ENCODE results near the gene CD84. TPM values are rescaled to one million over a fixed set of nuclear protein-coding genes. Genes with fewer than 3 reads are reported as not detected.
A peak's percentile ranks its signal among the peaks of the same experiment; 100 is the strongest.
"Not testable (repeated sequence)": the region's sequence is repeated elsewhere in the genome, so short reads cannot be mapped to it uniquely, and the experiment has no call there.

Gene CD84
- total RNA-seq, 1 experiment from 2014 or later = not detected

DNA sequence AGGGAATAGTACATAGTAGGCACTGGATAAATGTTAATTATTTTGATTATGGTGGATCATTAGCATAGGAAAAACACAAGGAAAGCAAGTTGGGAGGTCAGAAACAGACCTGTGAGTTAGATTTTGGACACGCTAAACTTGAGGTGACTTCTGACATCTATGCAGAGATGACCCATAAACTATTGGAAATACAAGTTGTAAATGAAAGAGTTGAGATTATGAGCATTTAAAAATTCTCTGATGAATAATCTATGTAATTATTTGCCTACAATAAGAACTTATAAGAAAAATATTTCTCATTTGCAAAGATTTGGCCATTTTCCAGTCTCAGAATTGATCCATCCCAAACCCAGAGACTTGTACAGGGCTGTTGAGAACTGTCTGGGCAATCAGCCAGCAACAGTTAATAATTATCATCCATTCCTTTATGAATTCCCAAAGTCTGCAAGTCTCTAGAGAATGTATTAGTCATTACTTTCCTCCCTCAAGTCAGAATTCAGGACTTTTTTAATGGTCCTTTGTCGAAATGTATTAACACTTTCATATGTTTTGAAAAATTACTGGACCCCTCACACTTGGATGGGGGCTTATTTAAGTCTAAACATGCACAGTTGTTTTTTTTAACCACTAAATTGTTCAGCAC, 36.9 kb downstream of the CD84 start:
- no peak for DNase-seq (ENCODE audit: low spot score)

DNA sequence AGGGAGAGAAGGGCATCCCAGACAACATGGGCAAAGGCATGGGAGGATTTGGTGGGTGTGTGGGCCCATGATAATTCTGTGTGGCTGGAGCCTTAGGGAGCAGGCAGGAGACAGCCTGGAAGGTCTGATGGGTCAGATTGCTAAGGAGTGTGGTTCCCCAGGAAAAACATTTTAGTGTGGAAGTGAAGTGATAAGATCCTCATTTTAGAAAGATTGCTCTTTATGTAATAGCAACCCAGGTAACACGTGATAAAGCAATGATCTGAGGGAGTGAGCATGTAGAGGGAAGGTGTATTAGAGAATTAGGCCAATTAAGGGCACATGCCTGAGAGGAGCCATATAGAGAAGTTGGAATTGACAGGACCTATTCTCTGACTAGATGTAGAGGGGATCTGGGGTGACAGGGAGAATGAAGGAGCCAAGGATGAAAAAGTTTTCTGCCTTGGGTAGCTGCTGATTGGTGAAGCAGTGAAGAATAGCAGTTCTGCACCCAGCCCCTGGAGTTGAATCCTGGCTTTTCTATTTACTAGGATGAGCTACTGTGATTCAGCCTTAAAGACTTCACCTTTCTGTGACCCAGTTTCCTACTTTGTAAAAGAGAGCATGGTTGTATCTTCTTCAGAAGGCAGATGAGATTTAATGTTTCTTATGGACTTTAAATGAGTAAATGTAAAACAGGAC, 37.5 kb downstream of the CD84 start:
- DNase-seq (ENCODE audit: low spot score) = no peak

DNA sequence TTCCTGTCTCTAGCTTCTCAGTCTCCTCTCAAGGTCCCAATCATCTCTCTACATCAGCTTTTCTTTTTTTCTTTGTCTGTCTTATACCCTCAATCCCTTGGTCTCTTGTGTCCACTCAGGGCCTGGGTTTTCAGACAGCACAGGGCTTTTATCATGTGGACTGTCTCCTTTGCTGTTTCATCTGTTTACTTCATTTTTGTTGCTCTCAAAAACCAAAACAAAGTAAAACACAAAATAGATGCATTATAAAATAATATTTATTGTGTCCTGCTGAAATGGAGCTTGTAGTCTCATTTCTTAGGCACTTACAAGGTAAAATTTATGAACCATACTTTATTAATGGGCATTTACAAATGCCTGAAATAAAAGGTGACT, 38.5 kb downstream of the CD84 start:
- no peak for DNase-seq (ENCODE audit: low spot score)

DNA sequence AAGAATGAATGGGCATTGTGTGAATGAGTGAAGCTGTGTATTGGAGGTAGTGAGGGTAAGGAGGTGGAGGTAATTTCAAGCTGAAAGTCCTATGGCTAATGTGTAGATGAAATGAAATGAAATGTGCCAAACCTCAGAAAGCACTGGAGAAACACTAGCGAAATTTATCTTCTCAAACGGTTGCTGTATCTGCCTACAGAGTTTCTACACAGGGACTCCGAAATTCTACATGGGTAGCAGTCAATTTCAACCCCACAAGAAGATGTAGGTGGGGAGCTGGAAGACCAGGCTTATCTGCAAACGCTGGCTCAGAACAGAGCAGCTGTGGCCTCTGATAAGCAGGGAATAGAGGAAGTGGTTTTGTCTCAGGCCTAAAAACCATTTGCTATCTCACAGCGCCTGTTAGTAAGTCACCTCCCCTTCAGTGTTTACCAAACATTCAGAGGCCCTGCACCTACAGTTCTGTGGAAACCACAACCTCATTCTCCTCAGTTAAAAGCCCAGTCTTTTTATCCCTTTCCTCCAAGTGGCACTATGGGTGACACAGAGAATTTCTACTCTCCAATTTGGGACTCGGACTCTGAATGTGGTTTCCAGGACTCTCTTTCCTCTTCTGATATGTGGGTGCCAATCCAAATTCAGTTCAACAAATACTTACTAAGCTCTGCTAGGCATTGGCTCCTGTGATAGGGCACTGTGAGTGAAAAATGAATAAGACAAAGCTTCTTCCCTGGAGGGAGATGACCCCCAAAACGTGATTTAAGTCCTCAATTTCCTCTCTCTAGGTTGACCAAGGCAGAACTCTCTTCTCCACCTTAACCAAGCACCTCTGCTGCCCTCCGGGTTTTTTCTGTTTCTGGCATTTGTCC, 39.1 kb downstream of the CD84 start:
- DNase-seq (ENCODE audit: low spot score) = peak; percentile 78

DNA sequence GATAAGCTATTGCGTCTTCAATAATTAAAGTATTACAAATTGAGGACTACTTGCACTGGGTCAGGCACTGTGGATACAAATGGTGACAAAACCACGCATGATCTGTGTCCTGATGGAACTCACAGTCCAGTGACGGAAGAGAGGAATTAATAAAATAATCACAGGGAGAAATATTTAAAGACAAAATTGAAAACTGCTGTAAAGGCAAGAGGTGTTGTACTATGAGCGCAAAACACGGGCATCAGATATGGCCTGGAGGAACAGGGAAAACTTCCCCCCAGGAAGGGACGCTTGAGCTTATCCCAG, 39.7 kb downstream of the CD84 start:
- DNase-seq (ENCODE audit: low spot score) = no peak

DNA sequence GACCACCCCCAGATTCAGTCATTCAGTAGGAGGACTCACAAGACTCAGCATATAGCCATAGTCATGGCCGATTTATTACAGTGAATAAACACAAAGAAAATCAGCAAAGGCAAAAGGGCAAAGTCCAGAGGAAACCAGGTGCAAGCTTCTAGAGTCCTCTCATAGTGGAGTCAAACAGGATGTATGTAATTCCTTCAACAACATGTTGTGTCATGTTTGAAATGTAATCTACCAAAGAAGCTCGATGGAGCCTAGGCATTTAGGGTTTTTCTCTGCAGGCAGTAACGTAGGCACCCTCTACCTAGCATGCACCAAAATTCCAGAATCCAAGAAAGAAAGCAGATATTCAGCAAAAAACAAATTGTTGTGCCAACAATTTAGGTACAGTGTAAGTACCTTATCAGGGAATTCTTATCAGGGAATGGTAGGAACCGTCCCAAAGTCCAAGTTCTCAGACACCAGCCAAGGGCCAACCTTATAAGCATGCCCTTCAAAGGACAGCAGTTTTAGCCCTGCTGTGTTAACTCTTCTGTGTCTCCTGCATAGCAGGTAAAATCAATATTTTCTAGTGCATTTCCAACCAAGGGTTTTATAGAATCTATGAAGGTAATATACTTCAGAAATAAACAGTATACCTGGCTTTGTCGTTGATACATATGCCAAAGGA, 40.2 kb downstream of the CD84 start:
- no peak for DNase-seq (ENCODE audit: low spot score)

DNA sequence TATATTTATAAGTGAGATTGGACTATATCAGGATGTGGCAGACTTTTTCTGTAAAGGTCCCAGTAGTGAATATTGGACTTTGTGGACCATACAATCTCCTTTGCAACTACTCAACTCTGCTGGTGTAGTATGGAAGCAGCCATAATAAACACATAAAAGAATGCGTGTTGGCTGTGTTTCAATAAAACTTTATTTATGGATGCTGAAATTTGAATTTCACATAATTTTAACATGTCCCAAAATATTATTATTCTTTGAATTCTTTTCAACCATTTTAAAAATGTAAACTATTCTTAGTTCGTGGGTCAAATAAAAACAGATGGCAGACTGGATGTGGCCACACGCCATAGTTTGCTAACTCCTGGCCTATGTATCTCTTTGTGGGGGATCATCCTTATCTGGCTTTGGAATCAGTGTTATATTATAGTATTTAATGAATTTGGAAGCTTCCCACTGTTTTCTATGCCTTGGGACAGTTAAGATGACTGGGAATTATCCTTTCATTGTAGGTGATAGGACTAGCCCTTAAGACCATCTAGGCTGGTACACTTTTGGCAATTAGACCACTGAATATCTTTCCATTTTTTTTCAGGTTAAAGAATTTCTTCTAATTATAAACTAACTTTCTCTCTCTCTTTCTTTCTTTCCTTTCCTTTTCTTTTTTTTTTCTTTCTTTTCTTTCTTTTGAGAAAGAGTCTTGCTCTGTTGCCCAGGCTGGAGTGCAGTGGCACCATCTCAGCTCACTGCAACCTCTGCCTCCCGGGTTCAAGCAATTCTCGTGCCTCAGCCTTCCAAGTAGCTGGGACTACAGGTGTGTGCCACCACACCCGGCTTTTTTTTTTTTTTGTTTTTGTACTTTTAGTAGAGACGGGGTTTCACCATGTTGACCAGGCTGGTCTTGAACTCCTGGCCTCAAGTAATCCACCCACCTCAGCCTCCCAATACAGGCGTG, 41.3 kb downstream of the CD84 start:
- no peak for DNase-seq (ENCODE audit: low spot score)

DNA sequence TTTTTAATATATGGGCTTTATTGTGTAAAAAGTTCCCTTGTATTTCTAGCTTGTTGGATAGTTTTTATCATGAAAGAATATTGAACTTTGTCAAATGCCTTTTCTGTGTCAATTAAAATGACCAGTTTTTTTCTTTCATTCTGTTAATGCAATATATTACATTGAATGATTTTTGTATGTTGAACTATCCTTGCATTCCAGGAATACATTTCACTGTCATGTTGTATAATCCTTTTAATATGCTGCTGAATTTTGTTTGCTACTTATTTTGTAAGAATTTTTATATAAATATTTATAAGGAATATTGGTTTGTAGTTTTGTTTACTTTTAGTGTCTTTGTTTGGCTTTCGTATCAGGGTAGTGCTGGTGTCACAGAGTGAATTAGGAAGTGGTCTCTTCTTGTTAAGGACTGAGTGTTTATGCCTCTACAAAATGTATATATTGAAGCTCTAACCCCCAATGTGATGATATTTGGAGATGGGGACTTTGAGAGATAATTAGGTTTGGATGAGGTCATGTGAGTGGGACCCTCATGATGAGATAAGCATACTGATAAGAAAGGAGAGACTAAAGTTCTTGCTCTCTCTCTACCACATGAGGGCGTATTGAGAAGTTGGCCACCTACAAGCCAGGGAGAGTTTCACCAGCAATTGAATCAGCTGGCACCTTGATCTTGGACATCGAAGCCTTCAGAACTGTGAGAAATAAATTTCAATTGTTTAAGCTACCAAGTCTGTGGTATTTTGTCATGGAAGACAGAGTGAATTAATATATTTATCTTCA, 44.3 kb downstream of the CD84 start:
- DNase-seq (ENCODE audit: low spot score) = no peak

DNA sequence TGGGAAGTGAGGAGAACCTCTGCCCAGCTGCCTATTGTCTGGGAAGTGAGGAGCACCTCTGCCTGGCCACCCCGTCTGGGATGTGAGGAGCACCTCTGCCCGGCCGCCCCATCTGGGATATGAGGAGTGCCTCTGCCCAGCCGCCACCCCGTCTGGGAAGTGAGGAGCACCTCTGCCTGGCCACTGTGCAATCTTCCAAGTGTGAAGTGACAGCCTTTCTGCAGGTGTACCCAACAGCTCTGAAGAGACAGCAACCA, 46.8 kb downstream of the CD84 start:
- not testable (repeated sequence) for DNase-seq (ENCODE audit: low spot score)

DNA sequence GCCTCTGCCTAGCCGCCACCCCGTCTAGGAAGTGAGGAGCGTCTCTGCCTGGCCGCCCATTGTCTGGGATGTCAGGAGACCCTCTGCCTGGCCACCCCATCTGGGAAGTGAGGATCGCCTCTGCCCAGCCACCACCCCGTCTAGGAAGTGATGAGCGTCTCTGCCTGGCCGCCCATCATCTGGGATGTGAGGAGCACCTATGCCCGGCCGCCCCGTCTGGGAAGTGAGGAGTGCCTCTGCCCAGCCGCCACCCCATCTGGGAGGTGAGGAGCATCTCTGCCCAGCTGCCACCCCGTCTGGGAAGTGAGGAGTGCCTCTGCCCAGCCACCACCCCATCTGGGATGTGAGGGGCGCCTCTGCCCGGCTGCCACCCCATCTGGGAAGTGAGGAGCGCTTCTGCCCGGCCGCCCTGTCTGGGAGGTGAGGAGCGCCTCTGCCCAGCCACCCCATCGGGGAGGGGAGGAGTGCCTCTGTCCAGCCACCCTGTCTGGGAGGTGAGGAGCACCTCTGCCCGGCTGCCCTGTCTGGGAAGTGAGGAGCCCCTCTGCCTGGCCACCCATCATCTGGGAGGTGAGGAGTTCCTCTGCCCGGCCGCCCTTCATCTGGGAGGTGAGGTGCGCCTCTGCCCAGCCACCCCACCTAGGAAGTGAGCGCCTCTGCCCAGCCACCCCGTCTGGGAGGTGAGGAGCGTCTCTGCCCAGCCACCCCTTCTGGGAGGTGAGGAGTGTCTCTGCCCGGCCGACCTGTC, 47.3 kb downstream of the CD84 start:
- not testable (repeated sequence) for DNase-seq (ENCODE audit: low spot score)

DNA sequence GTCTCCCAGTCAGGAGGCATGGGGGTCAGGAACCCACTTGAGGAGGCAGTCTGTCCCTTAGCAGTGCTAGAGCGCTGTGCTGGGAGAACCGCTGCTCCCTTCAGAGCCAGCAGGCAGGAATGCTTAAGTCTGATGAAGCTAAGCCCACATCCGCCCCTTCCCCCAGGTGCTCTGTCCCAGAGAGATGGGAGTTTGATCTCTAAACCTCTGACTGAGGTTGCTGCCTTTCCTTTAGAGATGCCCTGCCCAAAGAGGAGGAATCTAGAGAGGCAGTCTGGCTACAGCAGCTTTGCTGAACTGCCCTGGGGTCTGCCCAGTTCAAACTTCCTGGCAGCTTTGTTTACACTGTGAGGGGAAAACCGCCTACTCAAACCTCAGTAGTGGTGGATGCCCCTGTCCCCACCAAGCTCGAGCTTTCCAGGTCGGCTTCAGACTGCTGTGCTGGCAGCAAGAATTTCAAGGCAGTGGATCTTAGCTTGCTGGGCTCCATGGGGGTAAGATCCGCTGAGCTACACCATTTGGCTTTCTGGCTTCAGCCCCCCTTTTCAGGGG, 49.8 kb downstream of the CD84 start:
- DNase-seq (ENCODE audit: low spot score) = not testable (repeated sequence)

DNA sequence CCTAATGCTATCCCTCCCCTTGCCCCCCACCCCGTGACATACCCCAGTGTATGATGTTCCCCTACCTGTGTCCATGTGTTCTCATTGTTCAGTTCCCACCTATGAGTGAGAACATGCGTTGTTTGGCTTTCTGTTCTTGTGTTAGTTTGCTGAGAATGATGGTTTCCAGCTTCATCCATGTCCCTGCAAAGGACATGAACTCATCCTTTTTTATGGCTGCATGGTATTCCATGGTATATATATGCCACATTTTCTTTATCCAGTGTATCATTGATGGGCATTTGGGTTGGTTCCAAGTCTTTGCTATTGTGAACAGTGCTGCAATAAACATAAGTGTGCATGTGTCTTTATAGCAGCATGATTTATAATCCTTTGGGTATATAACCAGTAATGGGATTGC, 55.5 kb downstream of the CD84 start:
- DNase-seq (ENCODE audit: low spot score) = not testable (repeated sequence)

DNA sequence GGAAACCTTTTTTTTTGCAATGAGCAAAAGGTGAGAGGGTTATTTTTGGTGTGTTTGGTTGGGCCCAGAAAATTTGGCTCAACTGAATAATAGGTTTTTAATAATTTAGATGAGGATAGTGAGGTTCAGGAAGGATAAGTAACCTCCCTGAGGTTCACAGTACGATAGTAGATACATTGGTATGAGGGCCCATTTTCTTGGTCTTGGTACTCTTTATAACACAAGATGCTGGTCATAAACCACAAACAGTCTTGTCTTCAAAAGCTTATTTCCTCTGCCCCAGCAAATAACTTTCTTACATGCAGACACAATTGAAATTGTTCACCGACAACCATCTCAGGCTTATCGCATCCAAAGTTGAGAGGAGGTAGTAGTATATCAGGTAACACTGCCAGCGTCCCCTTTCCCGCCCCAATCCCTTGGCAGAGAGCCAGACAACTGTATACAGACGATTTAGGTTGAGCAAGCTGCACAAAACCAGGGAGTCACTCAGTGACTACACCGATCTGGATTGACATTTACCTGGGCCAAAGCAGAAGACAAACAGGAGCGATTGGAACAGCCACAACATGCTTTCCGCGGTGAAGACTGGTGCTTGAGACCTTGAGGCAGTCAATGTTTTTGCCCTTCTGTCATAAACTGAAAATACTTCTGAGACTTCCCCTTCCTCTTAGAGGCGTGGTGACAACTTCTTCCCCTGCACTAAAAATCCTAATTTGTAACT, 56.5 kb downstream of the CD84 start, which contains the start of gene SLAMF6:
Gene SLAMF6, minus strand, starts transcription at position 634 of the 724 bp plus-strand sequence. Its CDS starts 63 bp downstream, at position 571.
- DNase-seq (ENCODE audit: low spot score) = no peak

DNA sequence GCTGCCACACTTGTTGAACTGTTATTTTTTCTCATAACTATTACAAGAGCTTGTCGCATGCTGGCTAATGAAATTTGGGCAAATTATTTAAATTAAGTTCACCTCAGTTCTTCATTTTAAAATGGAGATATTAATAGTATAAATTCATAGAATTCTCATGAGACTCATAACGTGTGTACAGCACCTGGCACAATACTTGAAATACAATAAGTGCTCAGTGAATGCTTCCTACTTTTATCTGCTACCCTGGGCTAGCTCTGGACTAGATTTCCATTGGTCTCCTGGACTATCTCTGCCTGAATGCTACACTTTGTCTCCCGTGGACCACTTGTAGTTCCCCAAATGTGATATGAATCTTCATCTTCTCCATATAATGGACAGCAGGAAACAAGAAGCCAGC, 57.2 kb downstream of the CD84 start:
- no peak for DNase-seq (ENCODE audit: low spot score)

DNA sequence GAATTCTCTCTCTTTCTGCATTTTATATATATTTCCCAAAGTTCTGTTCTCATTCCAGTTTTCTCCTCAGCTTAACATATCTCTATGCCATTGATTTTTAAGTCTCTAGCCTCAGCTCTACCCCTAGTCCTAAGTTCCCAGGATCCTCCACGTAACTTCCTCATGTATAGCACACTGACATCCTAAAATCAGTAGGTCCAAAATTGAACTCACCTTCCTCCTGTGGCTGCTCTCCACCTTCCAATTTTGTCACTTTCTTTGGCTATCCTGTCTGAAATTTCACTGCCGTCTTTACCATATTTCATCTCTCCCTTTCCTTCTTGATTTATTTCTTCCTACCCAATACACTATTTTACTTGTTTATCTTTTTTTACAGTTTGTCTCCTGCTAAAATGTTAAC, 57.7 kb downstream of the CD84 start:
- no peak for DNase-seq (ENCODE audit: low spot score)

DNA sequence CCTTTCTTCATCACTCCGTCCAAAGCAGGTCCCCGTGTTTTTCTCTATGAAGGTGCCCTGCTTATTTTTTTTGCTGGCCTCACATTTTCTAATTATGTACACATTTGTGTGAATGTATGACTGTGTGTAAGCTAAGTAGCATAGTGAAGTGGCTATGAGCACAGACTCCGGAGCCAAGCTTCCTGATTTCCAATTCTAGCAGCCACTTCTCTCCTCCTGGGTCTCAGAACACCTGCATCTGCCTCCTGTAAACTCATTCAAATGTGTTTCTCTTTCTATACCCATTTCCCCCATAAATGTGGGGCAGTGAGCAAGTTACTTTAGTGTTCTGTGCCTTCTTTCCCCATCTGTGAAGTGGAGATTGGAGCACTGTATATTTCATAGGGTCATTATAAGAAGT, 58.3 kb downstream of the CD84 start:
- no peak for DNase-seq (ENCODE audit: low spot score)

DNA sequence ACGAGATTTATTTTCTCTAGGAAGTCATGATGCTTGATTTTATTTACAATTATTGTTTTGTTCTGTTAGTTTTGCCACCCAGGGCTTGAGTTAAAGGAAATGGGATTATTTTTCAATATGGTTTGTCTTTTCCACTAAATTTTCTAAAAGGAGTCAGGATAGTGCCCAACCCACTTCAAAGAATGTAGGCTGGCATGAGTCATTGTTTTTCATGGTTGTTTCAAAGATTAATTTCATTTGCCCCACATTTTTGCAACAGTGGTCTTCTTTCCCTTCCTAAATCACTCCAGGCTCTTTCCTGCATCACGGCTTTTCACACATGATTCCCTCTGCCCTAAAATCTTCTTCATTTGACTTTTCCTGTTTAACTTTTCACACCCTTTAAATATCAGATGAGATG, 58.7 kb downstream of the CD84 start:
- DNase-seq (ENCODE audit: low spot score) = peak; percentile 63

DNA sequence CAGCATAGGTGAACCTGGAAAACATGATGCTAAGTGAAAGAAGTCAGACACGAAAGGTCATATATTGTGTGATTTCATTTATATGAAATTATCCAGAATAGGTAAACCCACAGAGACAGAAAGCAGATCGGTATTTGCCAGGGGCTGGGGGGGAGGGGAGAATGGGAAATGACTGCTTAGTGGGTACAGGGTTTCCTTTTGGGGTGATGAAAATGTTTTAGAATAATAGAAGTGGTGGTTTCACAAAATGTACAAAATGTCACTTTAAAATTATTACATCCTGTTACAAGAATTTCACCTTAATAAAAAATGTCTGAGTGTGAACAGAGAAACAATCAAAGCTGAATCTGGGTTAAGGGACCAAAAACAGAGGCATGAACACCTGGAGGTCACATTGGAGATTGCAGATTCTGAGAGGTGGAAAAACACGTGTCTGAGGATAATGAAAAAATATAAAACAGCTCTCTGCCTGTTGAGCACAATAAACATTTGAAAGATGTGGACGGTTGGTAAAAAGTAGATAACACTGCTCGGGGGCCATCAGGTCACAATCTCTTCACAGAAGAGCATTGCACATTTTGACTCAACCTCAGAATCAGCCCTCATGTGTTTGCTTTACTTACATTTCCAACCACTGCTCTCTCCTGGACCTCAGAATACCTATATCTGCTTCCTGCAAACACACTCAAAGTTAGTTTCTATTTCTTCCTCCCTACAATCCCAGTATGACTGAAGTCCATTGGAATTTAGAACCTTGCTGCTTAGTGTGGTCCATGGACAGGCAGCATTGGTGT, 59.5 kb downstream of the CD84 start:
- peak; percentile 55 for DNase-seq (ENCODE audit: low spot score)
